Measurements from ENCODE around the gene CPS1. TPM values are rescaled to one million over a fixed set of nuclear protein-coding genes. Genes with fewer than 3 reads are reported as not detected.

Gene CPS1
- total and polyA plus RNA-seq, 2 of the 4 experiments (the other 2 are of a cell fraction), result 5.4 to 20.1 TPM

- DNase-seq (no peak), ATAC-seq (ENCODE audit: low read depth) (no peak)
- Histone ChIP-seq H3K27me3 (ENCODE audit: control insufficient read depth, insufficient read depth, low read length) (no peaks in the 10 kb centered on the region), H3K14ac (replicated peaks; ENCODE audit: low read depth, low read length) (no peak overlapping the region), H3K4me1 (ENCODE audit: control insufficient read depth, insufficient read depth, low read length) (no peaks in the 10 kb centered on the region), H3K27ac (ENCODE audit: insufficient read depth, low read length) (no peak overlapping the region), H3K4me2 (ENCODE audit: low read depth, low read length) (no peak overlapping the region), H3K4me3 (ENCODE audit: insufficient read depth, low read depth, low read length) (no peak overlapping the region), H3K9me1 (ENCODE audit: insufficient read depth, low read length) (no peaks in the 10 kb centered on the region), H3K9me3 (ENCODE audit: control insufficient read depth, insufficient read depth, low read length) (no peaks in the 10 kb centered on the region), H4K5ac (ENCODE audit: low read depth, low read length) (no peak overlapping the region), H2AK9ac (replicated peaks; ENCODE audit: low read depth, low read length, poor library complexity) (no peak overlapping the region), H3K79me1 (ENCODE audit: low read depth in 1 of 2, low read length in 2 of 2) (no peaks in the 10 kb centered on the region), H2BK15ac (ENCODE audit: low read depth, low read length) (no peak overlapping the region), H2BK5ac (ENCODE audit: low read depth, low read length, poor library complexity, severe bottlenecking) (no peak overlapping the region), H2AFZ (replicated peaks; ENCODE audit: low read length, poor library complexity) (no peak overlapping the region), H2BK20ac (ENCODE audit: low read depth, low read length) (no peak overlapping the region), H2AK5ac (ENCODE audit: low read depth, low read length) (no peak overlapping the region), H3K18ac (ENCODE audit: low read depth, low read length) (no peak overlapping the region), H4K20me1 (ENCODE audit: insufficient read depth, low read length) (no peaks in the 10 kb centered on the region), H3K56ac (ENCODE audit: extremely low read depth, insufficient read depth, low read length) (no peak overlapping the region), H4K8ac (ENCODE audit: low read depth in 2 of 2, low read length in 2 of 2) (no peak overlapping the region), H3K9ac (ENCODE audit: low read depth, low read length) (no peak overlapping the region), H3K4ac (ENCODE audit: low read depth, low read length) (no peak overlapping the region), H3K36me3 (ENCODE audit: control insufficient read depth, insufficient read depth, low read length) (no peaks in the 10 kb centered on the region), H3K23ac (ENCODE audit: low read depth, low read length) (no peak overlapping the region), H2BK120ac (ENCODE audit: low read depth, low read length) (no peak overlapping the region), H4K91ac (ENCODE audit: insufficient read depth, low read depth, low read length) (no peak overlapping the region)
- no CpG with 5 or more reads among the region's 4 CpGs for WGBS, 2 experiments (ENCODE audit: extremely low coverage in 2 of 2, insufficient read length in 1 of 2)
- ChIA-PET CTCF (no interaction called here), POLR2A (ENCODE audit: unreplicated experiment) (no interaction called here)
- in situ Hi-C loops (cut with MboI; ENCODE audit: low sequenced_read_pairs), result no loop called here
- dilution Hi-C loops (cut with HindIII; ENCODE audit: low sequenced_read_pairs, unreplicated experiment), result no loop called here
- intact Hi-C loops (cut with micrococcal nuclease), result no loop called here
- TF ChIP-seq MAFK (IDR thresholded peaks at IDR 0.05; ENCODE audit: low read depth, low read length) (no peak), BHLHE40 (IDR thresholded peaks at IDR 0.05; ENCODE audit: low read depth, low read length) (no peak), POLR2A (IDR thresholded peaks at IDR 0.05; ENCODE audit: low read depth, low read length) (no peak), ELK1 (IDR thresholded peaks at IDR 0.05; ENCODE audit: borderline replicate concordance, low read depth, low read length) (no peak), SMC3 (IDR thresholded peaks at IDR 0.05; ENCODE audit: low read depth, low read length) (no peak), MXI1 (IDR thresholded peaks at IDR 0.05; ENCODE audit: borderline replicate concordance, low read depth, low read length) (no peak), NFE2L2 (IDR thresholded peaks at IDR 0.05; ENCODE audit: low read depth, low read length) (no peak), RAD21 (IDR thresholded peaks at IDR 0.05; ENCODE audit: low read length) (no peak), FOS (IDR thresholded peaks at IDR 0.05; ENCODE audit: low read depth, low read length) (no peak), RFX5 (IDR thresholded peaks at IDR 0.05; ENCODE audit: low read depth, low read length) (no peak), CHD1 (IDR thresholded peaks at IDR 0.05; ENCODE audit: low read depth, low read length) (no peak), USF2 (IDR thresholded peaks at IDR 0.05; ENCODE audit: low read depth, low read length) (no peak)
- BruUV-seq (replicated peaks), result no TSS peak
Measured at GRCh38 chr2:210562502-210563080, 6.2 kb downstream of the CPS1 start.

Data from IMR-90 (cell line).